SH-SY5Y (cell line): ENCODE data around the gene HOXA7.

Source experiments
- GATA2 ChIP-seq: IDR thresholded peaks from 2 replicates; pipeline ENCODE4 v1.6.1; 2011; ENCODE audit warnings: mild to moderate bottlenecking, low read depth, low read length
- GATA3 ChIP-seq: IDR thresholded peaks from 2 replicates; pipeline ENCODE4 v1.6.1; 2011; ENCODE audit warnings: low read depth, mild to moderate bottlenecking, low read length, moderate library complexity

Gene HOXA7

GRCh38 chr7:27164367-27165088 lies 8.1 kb upstream of the HOXA7 start:
- TF ChIP-seq GATA3 (no peak), GATA2 (no peak)

GRCh38 chr7:27164045-27164366 lies 7.5 kb upstream of the HOXA7 start:
- TF ChIP-seq GATA3 (no peak), GATA2 (no peak)

DNA sequence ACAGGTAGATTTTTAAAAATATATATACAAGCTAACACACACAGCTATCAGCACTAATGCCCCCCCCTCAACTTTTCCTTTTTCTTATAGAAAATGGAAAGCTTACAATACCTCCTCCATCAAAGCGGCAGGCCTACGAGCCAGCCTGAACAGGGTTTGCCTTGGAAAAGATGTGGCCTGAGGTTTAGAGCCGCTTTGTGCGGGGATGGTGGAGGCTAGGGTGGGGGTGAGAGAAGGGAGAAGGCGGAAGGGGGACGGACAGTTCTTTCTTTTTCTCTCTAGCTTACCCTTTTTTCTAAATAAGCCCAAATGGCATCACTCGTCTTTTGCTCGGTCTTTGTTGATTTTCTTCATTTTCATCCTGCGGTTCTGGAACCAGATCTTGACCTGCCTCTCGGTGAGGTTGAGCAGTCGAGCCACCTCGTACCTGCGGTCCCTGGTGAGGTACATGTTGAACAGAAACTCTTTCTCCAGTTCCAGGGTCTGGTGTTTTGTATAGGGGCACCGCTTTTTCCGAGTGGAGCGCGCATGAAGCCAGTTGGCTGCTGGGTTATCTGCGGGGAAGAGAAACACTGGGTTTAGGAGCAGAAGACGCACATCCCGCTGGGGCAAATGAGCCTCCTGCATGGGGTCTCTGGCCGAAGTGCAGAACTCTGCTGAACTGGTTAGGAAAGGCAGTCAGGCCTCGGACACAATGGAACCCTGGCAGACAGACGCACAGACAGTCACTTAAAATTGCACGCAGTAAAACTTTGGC lies 7.0 kb upstream of the HOXA7 start:
- TF ChIP-seq GATA2 = no peak
- no peak for TF ChIP-seq GATA3

DNA sequence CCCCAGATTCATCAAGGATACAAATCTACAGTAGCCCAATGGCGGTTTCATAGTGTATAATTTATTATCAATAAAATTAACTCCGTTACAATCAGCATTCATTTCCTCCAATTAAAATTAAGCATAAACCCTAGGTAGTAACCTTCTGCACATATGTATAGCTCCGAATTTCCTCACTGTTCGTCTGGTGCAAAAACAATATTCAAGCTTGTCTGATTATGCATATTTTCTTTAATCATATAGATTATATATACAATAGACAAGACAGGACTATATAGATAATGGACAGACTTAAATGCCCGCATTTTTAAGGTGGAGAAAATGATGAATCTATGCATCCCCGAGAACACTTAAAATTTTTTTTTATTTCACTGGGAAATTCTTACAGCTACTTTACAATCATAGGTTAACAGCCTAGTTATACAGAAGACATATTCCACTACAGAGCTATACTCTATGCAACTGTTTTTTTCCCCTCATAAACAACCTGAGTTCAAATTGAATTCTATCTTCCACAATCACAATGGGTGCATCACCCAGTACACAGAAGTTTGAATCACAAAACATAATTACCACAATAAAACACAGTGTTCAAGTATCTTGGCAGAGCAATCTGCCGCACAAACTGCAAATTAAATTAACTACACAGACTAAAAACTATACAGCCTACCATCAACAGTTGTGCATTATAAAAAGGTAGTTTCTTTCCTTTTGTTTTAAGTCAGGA lies 6.2 kb upstream of the HOXA7 start:
- TF ChIP-seq GATA3 (no peak), GATA2 (no peak)

- TF ChIP-seq GATA3 (no peak), GATA2 (no peak)
Observed at GRCh38 chr7:27161721-27162560, 5.5 kb upstream of the HOXA7 start.

DNA sequence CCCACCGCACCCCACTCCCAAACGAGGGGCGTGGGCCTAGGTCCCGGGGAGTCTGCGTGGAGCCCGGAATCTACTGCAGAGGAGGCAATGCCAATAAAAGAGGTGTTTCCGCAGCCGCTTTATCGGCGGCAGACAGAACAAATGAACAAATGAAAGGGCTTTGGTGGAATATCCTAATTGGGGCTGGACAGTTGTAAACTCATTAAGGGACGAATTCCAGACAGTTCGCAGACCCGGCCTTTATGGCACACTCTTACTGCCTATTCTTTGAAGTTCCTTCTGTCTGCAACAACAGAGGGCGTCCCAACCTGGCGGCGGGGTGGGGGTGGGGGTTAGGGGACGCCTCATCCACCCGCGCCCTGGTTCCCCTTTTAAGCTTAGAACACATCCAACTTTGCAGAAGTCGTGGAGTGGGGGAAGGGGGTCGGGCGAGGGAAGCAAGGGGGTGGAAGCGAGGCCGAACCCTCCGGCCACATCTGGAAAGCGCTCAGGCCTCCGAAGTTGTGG lies 4.8 kb upstream of the HOXA7 start:
- no peak for TF ChIP-seq GATA2
- no peak for TF ChIP-seq GATA3

GRCh38 chr7:27160546-27161213 lies 4.2 kb upstream of the HOXA7 start:
- TF ChIP-seq GATA3 = no peak

DNA sequence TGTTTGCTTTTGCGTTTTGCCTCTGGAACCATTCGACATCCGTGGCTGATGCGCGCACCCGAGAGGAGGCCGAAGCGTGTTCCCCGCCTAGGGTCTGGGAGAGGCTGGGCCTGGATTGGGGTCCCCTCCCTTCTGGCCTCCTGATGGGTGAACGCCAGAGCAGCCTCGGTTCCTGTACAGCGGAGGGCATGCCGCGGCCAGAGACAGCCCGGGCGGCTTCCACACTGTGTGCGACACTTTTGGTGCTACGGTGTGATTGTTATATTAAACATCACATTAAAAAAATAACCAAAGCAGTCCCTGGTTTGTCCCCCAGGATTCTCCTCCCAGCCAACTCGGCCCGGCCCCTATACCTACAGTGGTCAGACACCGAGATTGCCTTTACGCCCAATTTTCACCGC lies 3.7 kb upstream of the HOXA7 start:
- TF ChIP-seq GATA2 (no peak), GATA3 (no peak)

- TF ChIP-seq GATA3 = no peak
- no peak for TF ChIP-seq GATA2
Observed at GRCh38 chr7:27159266-27160144, 3.0 kb upstream of the HOXA7 start.

DNA sequence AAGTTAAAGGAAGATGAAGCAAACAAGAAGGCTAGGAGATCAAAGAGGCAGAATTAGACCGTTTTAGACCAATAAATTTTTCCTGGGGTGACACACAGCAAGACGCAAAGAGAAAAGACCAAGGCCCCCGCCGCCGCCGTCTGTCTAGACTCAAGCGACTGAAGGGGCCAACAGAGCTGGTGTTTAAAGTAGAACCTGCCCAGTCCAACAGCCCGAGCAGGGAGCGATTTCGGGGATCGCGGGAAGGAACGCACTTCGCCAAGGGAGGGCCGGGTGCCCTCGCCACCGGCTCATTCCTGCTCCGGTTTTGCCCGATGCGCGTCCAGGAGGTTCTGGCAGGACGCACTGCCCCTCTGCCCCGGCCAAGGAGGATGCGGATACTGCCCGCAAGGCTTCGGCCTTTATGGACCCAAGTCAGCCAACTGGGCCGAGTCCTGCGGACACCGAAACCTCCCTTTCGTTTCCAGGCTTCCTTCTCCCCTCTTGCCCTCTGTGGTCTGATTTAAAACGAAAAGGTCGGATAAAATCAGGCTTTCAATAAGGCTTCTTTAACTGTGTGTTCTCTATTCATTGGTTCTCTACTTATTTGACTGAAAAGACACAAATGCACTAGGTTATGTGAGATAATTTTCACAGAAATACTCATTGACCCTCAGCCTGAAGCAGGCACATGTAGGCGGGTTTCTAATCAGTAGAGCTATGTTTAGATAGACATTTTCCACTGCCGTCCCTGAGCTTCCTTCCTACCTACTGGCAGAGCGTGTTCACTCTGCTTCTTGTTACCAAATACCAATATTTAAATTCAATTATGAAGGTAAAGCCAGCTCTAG lies 2.2 kb upstream of the HOXA7 start:
- TF ChIP-seq GATA3 (no peak), GATA2 (no peak)

DNA sequence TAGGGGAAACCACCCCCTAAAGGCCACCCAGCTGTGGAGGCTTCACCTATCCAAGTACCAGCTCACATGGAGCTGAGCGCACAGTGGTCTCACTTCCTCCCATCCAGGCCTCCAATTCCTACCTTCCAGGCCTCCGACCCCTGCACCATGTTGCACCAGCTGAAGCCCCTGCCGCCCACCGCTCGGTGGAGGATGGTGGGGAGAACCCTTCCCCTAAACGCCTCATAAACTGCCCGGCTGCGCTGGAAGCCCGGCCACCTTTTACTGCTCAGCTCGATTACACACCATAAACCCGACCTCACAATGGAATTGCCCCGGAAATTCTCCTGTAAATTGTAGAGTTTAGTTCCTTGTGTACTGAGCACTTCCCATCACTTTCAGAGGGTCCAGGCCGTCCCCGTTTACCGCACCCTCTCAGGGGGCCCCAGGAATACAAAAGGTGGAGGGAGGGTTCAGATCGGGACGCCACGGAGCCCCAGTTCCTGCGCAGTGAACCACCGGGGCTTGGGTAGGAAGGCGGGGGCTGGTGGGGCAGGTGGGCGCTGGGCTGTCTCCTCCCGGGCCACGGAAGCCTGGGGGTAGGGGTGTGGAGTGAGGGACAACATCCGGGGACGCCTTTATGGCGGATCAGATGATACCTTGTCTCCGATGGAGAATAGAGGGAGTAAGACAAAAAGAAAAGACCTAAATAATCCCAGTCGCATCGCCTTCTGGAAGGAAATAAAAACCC lies 1.4 kb upstream of the HOXA7 start:
- no peak for TF ChIP-seq GATA3
- TF ChIP-seq GATA2 = no peak

- TF ChIP-seq GATA2 = no peak
- no peak for TF ChIP-seq GATA3
Observed at GRCh38 chr7:27156916-27157701, 634 bp upstream of the HOXA7 start.
